ENCODE data around the gene METAP1.
"Not testable (repeated sequence)": the region's sequence is repeated elsewhere in the genome, so short reads cannot be mapped to it uniquely, and the experiment has no call there.

The METAP1 gene

GRCh38 chr4:99102634-99103033, 107.1 kb downstream of the METAP1 start:
- DNase-seq: no peak

- DNase-seq: no peak
Observed at GRCh38 chr4:99103166-99103565, 107.6 kb downstream of the METAP1 start.

GRCh38 chr4:99104153-99104552, 108.6 kb downstream of the METAP1 start:
- no peak for DNase-seq

GRCh38 chr4:99109286-99109685, 113.8 kb downstream of the METAP1 start:
- DNase-seq: not testable (repeated sequence)
